SH-SY5Y (cell line): ENCODE measurements around the gene MRPS15.

Experiments
- GATA2 ChIP-seq: IDR thresholded peaks from 2 replicates; pipeline ENCODE4 v1.6.1; 2011; ENCODE audit warnings: mild to moderate bottlenecking, low read depth, low read length
- GATA3 ChIP-seq: IDR thresholded peaks from 2 replicates; pipeline ENCODE4 v1.6.1; 2011; ENCODE audit warnings: low read depth, mild to moderate bottlenecking, low read length, moderate library complexity

MRPS15 gene

GRCh38 chr1:36471830-36472641 lies 7.9 kb upstream of the MRPS15 start:
- TF ChIP-seq GATA3 (no peak), GATA2 (no peak)

- TF ChIP-seq GATA3 (no peak), GATA2 (no peak)
These were observed 5.0 kb upstream of the MRPS15 start for GRCh38 chr1:36469163-36469562.

GRCh38 chr1:36467700-36468455 lies 3.7 kb upstream of the MRPS15 start:
- no peak for TF ChIP-seq GATA2
- TF ChIP-seq GATA3, result no peak

GRCh38 chr1:36467027-36467410 lies 2.8 kb upstream of the MRPS15 start:
- TF ChIP-seq GATA3 (no peak), GATA2 (no peak)

- TF ChIP-seq GATA3 (no peak), GATA2 (no peak)
These were observed 2.3 kb upstream of the MRPS15 start for GRCh38 chr1:36466370-36467026.

- TF ChIP-seq GATA2 (no peak), GATA3 (no peak)
These were observed 1.7 kb upstream of the MRPS15 start for GRCh38 chr1:36465731-36466369.

- TF ChIP-seq GATA2 (no peak), GATA3 (no peak)
These were observed 615 bp upstream of the MRPS15 start for GRCh38 chr1:36464605-36465393.

GRCh38 chr1:36463463-36463802 lies 751 bp downstream of the MRPS15 start:
- TF ChIP-seq GATA2, result no peak
- TF ChIP-seq GATA3, result no peak

GRCh38 chr1:36458910-36459309 lies 5.3 kb downstream of the MRPS15 start:
- TF ChIP-seq GATA3 (no peak), GATA2 (no peak)

- TF ChIP-seq GATA3, result no peak
These were observed 6.5 kb downstream of the MRPS15 start for GRCh38 chr1:36457691-36458090.

GRCh38 chr1:36456391-36456928 lies 7.7 kb downstream of the MRPS15 start:
- TF ChIP-seq GATA3 (no peak), GATA2 (no peak)

- TF ChIP-seq GATA3 (no peak), GATA2 (no peak)
These were observed 8.8 kb downstream of the MRPS15 start for GRCh38 chr1:36455386-36455785.
